Heart left ventricle (tissue), 16 donors: ENCODE measurements around the gene BMPR1A. TPM values are rescaled to one million over a fixed set of nuclear protein-coding genes. Genes with fewer than 3 reads are reported as not detected.

ENCODE experiments used
- ATAC-seq, 4 donors: fragments of 200-7000 bp; cut with Tn5 transposase; one replicate each; pipeline ENCODE4 v1.9.1; 2020 to 2022; ENCODE audit warnings: moderate library complexity in 4 of 4, mild to moderate bottlenecking in 3 of 4, moderate number of reproducible peaks in 1 of 4
- DNase-seq, 5 donors: peaks; one replicate each; pipeline ENCODE4 v3.0.0-alpha.2; 2020
- H3K27ac ChIP-seq, 12 donors: fragments of 200-600 bp; sonication (generic) in 4 of 12; one replicate each; pipeline versions ENCODE4 v1.5.0 to v1.8.0; 2016 to 2022; ENCODE audit warnings: mild to moderate bottlenecking in 2 of 12
- H3K27me3 ChIP-seq, 9 donors: fragments of 200-600 bp; sonication (generic) in 2 of 9; one replicate each; pipeline versions ENCODE4 v1.5.1 to v1.8.0; 2016 to 2022; ENCODE audit warnings: mild to moderate bottlenecking in 3 of 9
- H3K36me3 ChIP-seq, 9 donors: fragments of 200-600 bp; sonication (generic) in 2 of 9; one replicate each; pipeline versions ENCODE4 v1.5.0 to v1.8.0; 2018 to 2022; ENCODE audit warnings: mild to moderate bottlenecking in 2 of 9
- H3K4me1 ChIP-seq, 12 donors: fragments of 200-600 bp; sonication (generic) in 4 of 12; one replicate each; pipeline versions ENCODE4 v1.5.0 to v1.8.0; 2016 to 2022; ENCODE audit warnings: mild to moderate bottlenecking in 3 of 12
- H3K4me3 ChIP-seq, 12 donors: fragments of 200-600 bp; sonication (generic) in 4 of 12; one replicate each; pipeline versions ENCODE4 v1.5.0 to v1.8.0; 2017 to 2022; ENCODE audit warnings: mild to moderate bottlenecking in 9 of 12, moderate library complexity in 4 of 12
- H3K9me3 ChIP-seq, 12 donors: fragments of 200-600 bp; sonication (generic) in 4 of 12; one replicate each; pipeline versions ENCODE4 v1.5.0 to v1.8.0; 2016 to 2022; ENCODE audit warnings: mild to moderate bottlenecking in 1 of 12
- CTCF ChIP-seq, 12 donors: fragments of 200-600 bp; sonication (generic) in 4 of 12; IDR thresholded peaks; one replicate each; pipeline versions ENCODE4 v1.5.0 to v1.8.0; 2018 to 2022; ENCODE audit warnings: antibody characterized with exemption in 12 of 12, mild to moderate bottlenecking in 5 of 12
- POLR2A ChIP-seq, 2 donors: fragments of 450-650 bp; IDR thresholded peaks; one replicate each; pipeline ENCODE4 v1.6.1; 2017; ENCODE audit warnings: antibody characterized with exemption in 2 of 2, mild to moderate bottlenecking in 2 of 2, moderate library complexity in 2 of 2
- WGBS, 4 donors: extraction: QIAGEN DNeasy Blood & Tissue Kit in 2 of 4; methylation state at CpG; one replicate each; pipeline versions ENCODE4 v1.1.5 to v1.1.7; 2013 to 2018; 5-methylcytosine and 5-hydroxymethylcytosine counted together
- intact Hi-C, 10 donors: fragments of 100-400 bp; cut with DNase I; formaldehyde crosslinking; loops; one replicate each; pipeline versions ENCODE4 v1.11.1 to v1.14.2; 2022
- polyA plus RNA-seq, 2 donors: library from polyadenylated mRNA; stranded (reverse); fragments of 200-250 nt; gene quantifications; one replicate each; pipeline ENCODE4 v1.2.3, GENCODE V29; 2013
- total RNA-seq, 9 donors: library from RNA; depleted of rRNA in 2 of 9; stranded (reverse); fragments of >200 nt in 2 of 9; fragmentation: NEBNext Ultra II Directional in 3 of 9; extraction: Animal tissue kit (Norgen Biotek cat#: 25700) in 3 of 9; gene quantifications; one replicate each; pipeline versions ENCODE4 v1.1.0 to v1.2.4, GENCODE V29; 2016 to 2023
- donor health status: ischemic (EF 13 %, LVEDD 7.1; RV severe dilation, severe dysfunction).
- donor health status: healthy with polysubstance abuse.
- donor health status: DM: no; HTN: yes; CAD: no.
- donor health status: DM: no; HTN: no; CAD: no.
- donor health status: ischemic (EF 25% LVEDD 6.9; RV normal size, moderate dysfunction).
- donor health status: ischemic (EF 25% LVEDD 5.7; RV mildly dilated, moderate dysfunction).
- donor health status: healthy.
- donor health status: DM: yes; HTN: yes; CAD: no.
- donor health status: ischemic (EF 35%, LVEDD 5.7; RV mildly dilated, moderate dysfunction).
- donor health status: nonischemic (EF 11% LVEDD 7.7; RV severe dilation, severe dysfunction).
- donor health status: DM: yes; HTN: yes; CAD: no.
- donor health status: PGD.
- donor health status: ischemic (EF 29% LVEDD 5.4; RV normal size, mild dysfunction).
- donor health status: nonischemic (EF 23%, LVEDD 6.1; RV moderate dilation, normal function).

The BMPR1A gene
- total and polyA plus RNA-seq, 11 donors = 6.3 to 72.0 (median 40.1) TPM

- DNase-seq = no peak
- no peak overlapping the region for H3K27ac ChIP-seq
- peaks cover 0 to 44% (median 17%) of the 10 kb centered on the region in 12 donors for H3K4me1 ChIP-seq
- intact Hi-C loops = no loop called here
- no peaks in the 10 kb centered on the region for H3K27me3 ChIP-seq
- TF ChIP-seq POLR2A (IDR thresholded peaks at IDR 0.05) (no peak), CTCF (IDR thresholded peaks at IDR 0.05) (no peak)
- 94 to 97% (median 96%) methylated on average over 3 of the region's 3 CpGs for WGBS, 4 donors
- no peaks in the 10 kb centered on the region for H3K36me3 ChIP-seq
- no peak overlapping the region for H3K4me3 ChIP-seq
- ATAC-seq = no peak
- no peaks in the 10 kb centered on the region for H3K9me3 ChIP-seq
Observed at GRCh38 chr10:86790394-86790793, 34.0 kb downstream of the BMPR1A start.

- peak overlapping the region in 1 of 12 donors; percentile 32 for H3K27ac ChIP-seq
- TF ChIP-seq CTCF (IDR thresholded peaks at IDR 0.05) (no peak), POLR2A (IDR thresholded peaks at IDR 0.05) (no peak)
- ATAC-seq (no peak), DNase-seq (no peak)
- 85 to 93% (median 92%) methylated on average over 1 of the region's 1 CpG for WGBS, 4 donors
- no peak overlapping the region for H3K4me3 ChIP-seq
- no peaks in the 10 kb centered on the region for H3K9me3 ChIP-seq
- intact Hi-C loops = no loop called here
- H3K36me3 ChIP-seq = no peaks in the 10 kb centered on the region
- peaks cover 0 to 27% (median 4%) of the 10 kb centered on the region in 12 donors for H3K4me1 ChIP-seq
- H3K27me3 ChIP-seq = no peaks in the 10 kb centered on the region
Observed at GRCh38 chr10:86792461-86793167, 36.2 kb downstream of the BMPR1A start.

GRCh38 chr10:86793696-86794095 lies 37.3 kb downstream of the BMPR1A start:
- no peak for DNase-seq
- WGBS, 4 donors = 49 to 59% (median 58%) methylated on average over 4 of the region's 4 CpGs
- Histone ChIP-seq H3K4me3 (no peak overlapping the region), H3K27ac (peak overlapping the region in 2 of 12 donors; percentile 16 to 42), H3K36me3 (no peaks in the 10 kb centered on the region), H3K4me1 (peaks cover 0 to 32% (median 10%) of the 10 kb centered on the region in 12 donors), H3K27me3 (no peaks in the 10 kb centered on the region), H3K9me3 (no peaks in the 10 kb centered on the region)
- intact Hi-C loops = no loop called here
- ATAC-seq = peak in 2 of 4 donors; percentile 42 to 44
- no peak for TF ChIP-seq CTCF (IDR thresholded peaks at IDR 0.05)
- TF ChIP-seq POLR2A (IDR thresholded peaks at IDR 0.05) = no peak

- DNase-seq (no peak), ATAC-seq (peak in 3 of 4 donors; percentile 51 to 72 (median 57))
- Histone ChIP-seq H3K4me1 (peaks cover 0 to 44% (median 15%) of the 10 kb centered on the region in 12 donors), H3K27me3 (no peaks in the 10 kb centered on the region), H3K9me3 (no peaks in the 10 kb centered on the region), H3K27ac (peak overlapping the region in 4 of 12 donors; percentile 1 to 60 (median 11)), H3K36me3 (no peaks in the 10 kb centered on the region), H3K4me3 (no peak overlapping the region)
- WGBS, 4 donors = 24 to 28% (median 25%) methylated on average over 3 of the region's 3 CpGs
- intact Hi-C loops = no loop called here
- no peak for TF ChIP-seq POLR2A (IDR thresholded peaks at IDR 0.05)
- no peak for TF ChIP-seq CTCF (IDR thresholded peaks at IDR 0.05)
Observed at GRCh38 chr10:86795353-86795752, 38.9 kb downstream of the BMPR1A start.
